KOPT-K1 (cell line): Measurements from ENCODE around the gene GRM1.
"Not testable (repeated sequence)": the region's sequence is repeated elsewhere in the genome, so short reads cannot be mapped to it uniquely, and the experiment has no call there.

ENCODE experiments used
- H3K27ac ChIP-seq: fragments of 200-600 bp; sonication (generic); 2 replicates; pipeline ENCODE4 v1.5.1; 2016; ENCODE audit warnings: antibody characterized with exemption, mild to moderate bottlenecking, low read depth, low read length; ENCODE audit not compliant: poor library complexity, severe bottlenecking
- H3K36me3 ChIP-seq: fragments of 200-600 bp; sonication (generic); 2 replicates; pipeline ENCODE4 v1.5.1; 2017; ENCODE audit warnings: antibody characterized with exemption, mild to moderate bottlenecking, low read length, moderate library complexity; ENCODE audit not compliant: insufficient read depth
- H3K9me3 ChIP-seq: fragments of 200-600 bp; sonication (generic); 2 replicates; pipeline ENCODE4 v1.5.1; 2017; ENCODE audit warnings: antibody characterized with exemption, low read length, mild to moderate bottlenecking; ENCODE audit not compliant: insufficient read depth, poor library complexity, severe bottlenecking

Gene GRM1

DNA sequence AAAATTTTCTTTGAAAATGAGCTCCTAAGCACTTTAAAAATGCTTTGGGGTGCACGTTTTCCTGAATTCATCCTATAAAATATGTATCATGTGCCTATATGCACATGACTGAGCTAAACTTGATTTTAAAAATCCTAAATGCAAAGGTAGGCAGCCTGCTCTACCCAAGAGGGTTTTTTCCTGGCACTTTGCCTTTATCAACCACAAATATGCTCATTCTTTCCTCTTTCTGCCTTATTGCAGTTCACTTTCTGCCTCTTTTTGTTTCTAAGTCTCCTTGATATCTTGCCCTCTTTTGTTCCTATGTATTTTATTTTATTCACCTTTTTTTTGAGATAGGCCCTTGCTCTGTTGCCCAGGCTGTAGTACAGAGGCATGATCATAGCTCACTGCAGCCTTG, 229.3 kb downstream of the GRM1 start:
- Histone ChIP-seq H3K9me3 (no peaks in the 10 kb centered on the region), H3K27ac (no peak overlapping the region), H3K36me3 (no peaks in the 10 kb centered on the region)

DNA sequence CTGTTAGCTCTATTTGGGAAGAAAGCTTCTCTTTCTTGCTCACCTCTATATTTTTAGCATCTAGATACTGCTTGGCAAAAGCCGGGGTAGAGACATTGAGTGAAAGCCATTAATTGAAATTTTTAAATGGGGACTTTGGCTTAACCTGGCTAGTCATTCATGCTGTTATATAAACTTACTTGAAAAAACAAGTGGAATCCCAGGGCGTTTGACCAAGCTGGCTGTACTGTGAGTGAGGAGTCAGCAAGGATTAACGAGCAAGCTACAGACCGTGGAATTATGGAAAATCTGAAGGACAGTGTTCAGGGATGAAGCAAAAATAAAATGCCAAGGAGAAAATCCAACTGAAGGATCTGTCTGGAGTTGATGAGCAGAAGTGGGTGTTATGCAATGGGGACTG, 232.0 kb downstream of the GRM1 start:
- Histone ChIP-seq H3K36me3 (no peaks in the 10 kb centered on the region), H3K9me3 (no peaks in the 10 kb centered on the region), H3K27ac (no peak overlapping the region)

DNA sequence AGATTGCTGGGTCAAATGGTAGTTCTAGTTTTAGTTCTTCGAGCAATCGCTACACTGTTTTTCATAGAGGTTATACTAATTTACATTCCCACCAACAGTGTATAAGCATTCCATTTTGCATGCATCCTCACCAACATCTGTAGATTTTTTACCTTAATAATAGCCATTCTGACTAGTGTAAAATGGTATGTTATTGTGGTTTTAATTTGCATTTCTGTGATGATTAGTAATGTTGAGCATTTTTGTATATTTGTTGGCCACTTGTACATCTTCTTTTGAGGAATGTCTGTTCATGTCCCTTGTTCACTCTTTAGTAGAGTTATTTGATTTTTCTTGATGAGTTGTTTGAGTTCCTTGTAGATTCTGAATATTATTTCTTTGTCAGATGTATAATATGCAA, 236.2 kb downstream of the GRM1 start:
- Histone ChIP-seq H3K27ac (no peak overlapping the region), H3K9me3 (no peaks in the 10 kb centered on the region), H3K36me3 (no peaks in the 10 kb centered on the region)

DNA sequence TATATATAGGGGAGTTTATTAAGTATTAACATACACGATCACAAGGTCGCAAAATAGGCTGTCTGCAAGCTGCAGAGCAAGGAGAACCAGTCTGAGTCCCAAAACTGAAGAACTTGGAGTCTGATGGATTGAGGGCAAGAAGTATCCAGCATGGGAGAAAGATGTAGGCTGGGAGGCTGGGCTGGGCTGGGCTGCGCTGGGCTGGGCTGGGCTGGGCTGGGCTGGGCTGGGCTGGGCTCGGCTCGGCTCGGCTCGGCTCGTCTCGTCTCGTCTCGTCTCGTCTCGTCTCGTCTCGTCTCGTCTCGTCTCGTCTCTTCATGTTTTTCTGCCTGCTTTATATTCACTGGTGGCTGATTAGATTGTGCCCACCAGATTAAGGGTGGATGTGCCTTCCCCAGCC, 238.6 kb downstream of the GRM1 start:
- H3K9me3 ChIP-seq = no peaks in the 10 kb centered on the region
- no peaks in the 10 kb centered on the region for H3K36me3 ChIP-seq
- H3K27ac ChIP-seq = no peak overlapping the region

DNA sequence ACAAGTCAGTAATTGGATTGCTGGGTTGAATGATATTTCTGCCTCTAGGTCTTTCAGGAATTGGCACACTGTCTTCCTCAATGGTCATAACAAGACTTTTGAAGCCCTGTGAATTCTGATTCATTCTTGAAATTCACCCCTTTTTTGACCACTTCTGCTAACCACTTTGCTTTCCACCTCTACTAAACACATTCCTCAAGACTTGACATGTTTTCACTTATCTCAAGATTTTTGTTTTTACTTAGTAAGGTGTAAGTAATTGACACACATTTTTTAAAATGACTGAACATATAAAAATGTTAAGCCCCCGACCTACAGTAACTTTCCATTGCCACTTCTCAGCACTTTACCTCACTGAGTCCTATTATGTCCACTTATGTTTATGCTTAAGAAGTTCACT, 239.1 kb downstream of the GRM1 start:
- H3K9me3 ChIP-seq = no peaks in the 10 kb centered on the region
- H3K36me3 ChIP-seq = no peaks in the 10 kb centered on the region
- no peak overlapping the region for H3K27ac ChIP-seq

DNA sequence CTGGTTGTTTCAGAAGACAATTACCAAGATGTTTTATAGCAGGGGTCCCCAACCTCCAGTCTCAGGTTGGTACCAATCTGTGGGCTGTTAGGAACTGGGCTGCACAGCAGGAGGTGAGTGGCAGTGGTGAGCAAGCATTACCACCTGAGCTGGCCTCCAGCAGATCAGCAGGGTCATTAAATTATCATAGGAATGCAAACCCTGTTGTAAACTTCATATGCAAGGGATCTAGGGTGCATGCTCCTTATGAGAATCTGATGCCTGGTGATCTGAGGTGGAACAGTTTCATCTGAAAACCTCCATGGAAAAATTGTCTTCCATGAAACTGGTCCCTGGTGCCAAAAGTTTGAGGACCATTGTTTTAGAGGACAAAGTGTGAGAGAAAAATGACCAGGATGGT, 240.6 kb downstream of the GRM1 start:
- Histone ChIP-seq H3K9me3 (no peaks in the 10 kb centered on the region), H3K27ac (no peak overlapping the region), H3K36me3 (no peaks in the 10 kb centered on the region)

DNA sequence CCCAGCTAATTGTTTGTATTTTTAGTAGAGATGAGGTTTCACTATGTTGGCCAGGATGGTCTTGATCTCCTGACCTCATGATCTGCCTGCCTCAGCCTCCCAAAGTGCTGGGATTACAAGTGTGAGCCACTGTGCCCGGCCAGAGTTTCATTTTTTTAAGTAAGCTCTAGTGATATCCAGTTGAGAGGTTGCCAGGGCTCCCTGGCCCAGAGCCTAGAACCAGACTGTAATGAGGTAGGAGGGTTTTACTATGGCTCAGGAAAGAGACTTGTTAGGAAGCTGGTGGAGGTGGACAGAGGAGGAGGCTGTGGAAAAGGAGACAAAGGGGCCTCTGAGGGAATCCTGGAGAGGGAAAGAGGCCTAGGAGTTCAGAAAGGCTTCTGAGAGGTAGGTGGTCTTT, 242.3 kb downstream of the GRM1 start:
- not testable (repeated sequence) for H3K27ac ChIP-seq, H3K9me3 ChIP-seq, H3K36me3 ChIP-seq

DNA sequence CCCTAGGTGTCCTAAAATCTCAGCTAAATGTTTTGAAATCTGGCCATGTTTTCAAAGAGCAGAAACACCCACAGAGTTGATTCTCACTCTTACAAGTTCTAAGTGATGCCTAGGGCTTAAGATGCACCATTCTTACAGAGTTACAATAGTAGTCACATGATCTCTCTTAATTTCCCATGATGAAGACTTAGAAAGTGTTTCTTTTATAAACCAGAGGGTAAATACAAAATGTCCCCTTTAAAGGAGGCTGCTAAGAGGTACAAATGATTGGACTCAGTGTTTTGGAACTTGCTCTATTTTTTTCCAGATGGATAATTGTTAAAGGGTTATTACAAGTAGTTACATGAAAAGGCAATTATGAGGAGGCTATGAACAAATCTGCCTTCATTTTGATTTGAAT, 244.6 kb downstream of the GRM1 start:
- H3K27ac ChIP-seq = no peak overlapping the region
- no peaks in the 10 kb centered on the region for H3K9me3 ChIP-seq
- H3K36me3 ChIP-seq = no peaks in the 10 kb centered on the region

DNA sequence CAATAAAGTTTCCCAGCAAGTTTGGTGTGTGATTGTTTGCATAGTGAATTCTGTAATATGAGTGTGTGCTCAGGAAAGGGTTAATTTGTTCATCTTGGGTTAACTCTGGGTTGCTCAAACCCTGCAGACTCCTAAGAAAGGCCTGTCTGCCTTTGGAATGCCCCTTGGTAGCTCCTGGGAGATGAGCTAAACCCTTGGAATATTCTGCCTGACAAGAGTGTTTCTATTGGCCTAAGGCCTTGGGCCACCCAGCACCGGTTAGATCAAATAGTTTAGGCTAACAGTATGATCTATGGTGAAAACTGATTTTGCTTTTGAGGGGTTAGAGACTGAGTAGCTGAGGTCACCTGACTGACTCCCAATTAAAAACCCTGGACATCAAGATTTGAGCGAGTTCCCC, 248.3 kb downstream of the GRM1 start:
- H3K9me3 ChIP-seq = no peaks in the 10 kb centered on the region

DNA sequence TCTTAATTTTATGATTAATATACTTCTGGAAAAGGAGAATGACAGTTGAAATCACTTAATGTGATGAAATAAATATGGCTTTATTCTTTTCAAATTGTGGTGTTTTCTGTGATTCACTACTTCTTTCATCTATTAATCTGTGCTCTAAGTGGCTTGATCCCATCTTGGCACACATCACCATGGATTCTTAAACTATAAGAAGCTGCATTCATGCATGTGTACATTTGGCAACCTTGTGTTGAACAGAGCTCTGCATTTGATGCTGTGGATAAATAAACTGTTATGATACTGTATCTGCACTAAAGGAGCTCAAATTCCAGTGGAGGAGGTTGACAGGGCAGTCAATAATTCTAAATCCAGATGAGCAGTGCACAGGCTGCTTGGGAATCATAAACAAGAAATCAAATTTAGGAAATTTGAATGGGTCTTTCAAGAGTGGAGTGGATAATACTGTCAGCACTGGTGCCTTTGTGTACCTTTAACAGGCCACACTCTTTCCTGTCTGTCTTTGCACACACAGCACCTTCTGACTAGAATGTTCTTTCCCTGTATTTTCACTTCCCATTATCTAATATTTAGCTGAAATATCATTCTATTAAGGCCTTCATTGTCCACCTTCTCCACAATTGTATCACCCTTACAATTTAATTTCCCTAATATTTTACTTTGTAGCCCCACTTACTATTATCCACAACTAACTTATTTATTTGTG, 252.9 kb downstream of the GRM1 start:
- no peaks in the 10 kb centered on the region for H3K36me3 ChIP-seq

More for the DNA sequence above, 248.3 kb downstream of the GRM1 start:
- Histone ChIP-seq H3K36me3 (no peaks in the 10 kb centered on the region), H3K27ac (no peak overlapping the region)

DNA sequence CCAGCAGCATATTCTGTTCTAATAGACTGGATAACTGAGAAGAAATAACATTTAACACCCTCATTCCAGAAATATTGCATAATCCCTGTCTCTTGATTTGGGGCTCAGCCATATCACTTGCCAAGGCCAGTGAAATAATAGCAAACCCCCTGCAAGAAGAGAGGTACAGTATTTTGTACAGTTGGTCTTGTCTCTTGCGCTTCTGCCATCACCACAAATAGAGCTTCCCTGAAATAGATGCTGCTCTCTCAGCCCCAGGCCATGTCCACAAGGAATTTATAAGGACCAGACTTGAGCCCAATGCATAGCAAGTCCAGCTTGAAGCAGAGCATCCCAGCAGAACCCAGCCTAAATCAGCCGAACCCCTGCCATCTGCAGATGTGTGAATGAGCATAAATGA, 254.0 kb downstream of the GRM1 start:
- Histone ChIP-seq H3K27ac (no peak overlapping the region), H3K9me3 (no peaks in the 10 kb centered on the region), H3K36me3 (no peaks in the 10 kb centered on the region)

More for the DNA sequence above, 252.9 kb downstream of the GRM1 start:
- H3K9me3 ChIP-seq = no peaks in the 10 kb centered on the region
- H3K27ac ChIP-seq = no peak overlapping the region

DNA sequence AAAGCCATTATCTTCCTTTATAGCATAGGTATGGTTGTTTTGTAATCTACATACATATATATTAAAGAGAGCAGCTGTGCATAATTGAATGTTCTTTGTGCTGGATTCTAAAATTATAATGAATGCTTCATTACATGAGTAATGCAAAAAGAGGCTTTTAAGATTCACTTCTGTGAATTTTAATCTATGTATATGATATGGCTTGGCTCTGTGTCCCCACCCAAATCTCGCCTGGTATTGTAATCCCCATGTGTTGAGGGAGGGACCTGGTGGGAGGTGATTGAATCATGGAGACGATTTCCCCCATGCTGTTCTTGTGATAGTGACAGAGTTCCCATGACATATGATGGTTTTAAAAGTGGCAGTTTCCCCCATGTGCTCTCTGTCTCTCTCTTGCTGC, 255.4 kb downstream of the GRM1 start:
- Histone ChIP-seq H3K36me3 (no peaks in the 10 kb centered on the region), H3K27ac (no peak overlapping the region), H3K9me3 (no peaks in the 10 kb centered on the region)

DNA sequence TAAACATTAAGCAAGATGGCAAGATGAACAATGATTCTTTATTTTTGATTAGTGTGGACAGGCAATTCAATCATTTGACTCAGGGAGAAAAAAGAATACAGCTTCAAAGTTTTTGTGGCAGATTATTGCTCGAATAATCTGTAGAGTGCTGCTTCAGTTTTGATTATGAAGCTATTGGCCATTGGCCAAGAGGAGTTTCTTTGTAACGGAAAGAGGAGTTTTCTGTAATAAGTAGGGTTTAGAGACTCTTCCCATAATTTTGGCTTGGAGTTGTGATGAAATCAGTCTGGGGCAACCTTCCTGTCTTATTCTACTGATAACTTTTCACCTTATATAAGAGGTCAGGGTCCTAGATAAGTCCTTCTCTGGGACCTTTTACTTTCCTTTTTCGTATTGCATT, 258.1 kb downstream of the GRM1 start:
- H3K27ac ChIP-seq = no peak overlapping the region
- H3K36me3 ChIP-seq = no peaks in the 10 kb centered on the region
- no peaks in the 10 kb centered on the region for H3K9me3 ChIP-seq

DNA sequence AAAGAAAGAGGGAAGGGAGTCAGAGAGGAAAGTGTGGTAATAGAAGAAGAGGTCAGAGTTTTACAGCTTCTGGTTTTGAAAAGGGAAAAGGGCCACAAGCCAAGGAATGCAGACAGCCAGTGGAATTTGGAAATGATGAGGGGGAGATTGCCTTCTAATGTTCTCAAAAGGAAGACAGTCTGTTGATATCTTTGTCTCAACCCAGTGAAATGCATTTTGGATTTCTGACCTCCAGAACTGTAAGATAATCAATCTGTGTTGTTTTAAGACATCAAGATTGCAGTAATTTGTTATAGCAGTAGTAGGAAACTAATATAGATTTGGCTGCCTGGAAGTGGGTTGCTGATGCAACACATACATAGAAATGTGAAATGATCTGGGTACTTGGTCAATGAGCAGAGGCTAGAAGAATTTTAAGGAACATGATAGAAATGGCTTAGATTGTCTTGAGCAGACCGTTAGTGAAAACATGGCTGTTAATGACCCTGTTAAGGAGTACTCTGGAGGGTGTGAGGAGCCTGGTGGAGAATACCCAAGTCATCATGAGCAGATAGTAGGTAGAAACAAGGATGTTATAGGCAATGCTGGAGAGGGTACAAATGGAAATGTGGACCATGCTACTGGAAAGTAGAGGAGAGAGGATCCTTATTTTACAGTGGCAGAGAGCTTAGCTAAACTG, 259.0 kb downstream of the GRM1 start:
- H3K27ac ChIP-seq = no peak overlapping the region
- no peaks in the 10 kb centered on the region for H3K9me3 ChIP-seq
- no peaks in the 10 kb centered on the region for H3K36me3 ChIP-seq

DNA sequence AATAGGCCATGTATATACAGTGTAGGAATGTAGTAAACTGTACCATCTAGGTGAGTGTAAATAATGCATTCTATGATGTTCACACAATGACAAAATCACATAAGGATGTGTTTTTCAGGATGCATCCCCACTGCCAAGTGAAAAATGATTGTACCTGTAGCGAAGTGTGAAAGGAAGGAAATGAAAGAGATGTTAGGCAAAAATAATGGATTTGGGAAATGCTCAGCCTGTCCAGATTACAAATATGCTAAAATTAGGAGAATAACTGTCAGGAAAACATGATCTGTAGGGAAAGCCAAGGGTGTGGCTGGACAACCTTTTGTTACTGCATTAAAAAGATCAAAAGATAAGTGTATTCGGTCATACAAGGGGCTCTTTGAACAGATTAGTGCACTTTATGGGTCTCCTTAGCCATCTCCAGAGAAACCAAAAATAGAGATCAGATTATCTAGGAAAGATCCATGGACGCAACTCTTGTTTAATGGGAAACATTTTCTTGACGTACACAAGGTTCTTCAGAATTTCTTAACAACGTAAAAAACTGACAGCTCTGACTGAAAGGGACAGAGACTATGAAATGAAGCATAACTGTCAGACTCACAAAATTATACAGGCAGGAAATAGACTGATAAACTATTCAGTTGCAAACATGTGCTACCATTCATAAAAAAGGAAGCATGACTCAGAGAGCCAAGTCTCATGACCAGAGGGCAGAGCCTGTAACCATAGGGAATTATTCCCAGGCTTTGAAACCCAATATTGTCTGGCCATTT, 261.1 kb downstream of the GRM1 start:
- Histone ChIP-seq H3K9me3 (no peaks in the 10 kb centered on the region), H3K36me3 (no peaks in the 10 kb centered on the region), H3K27ac (no peak overlapping the region)

DNA sequence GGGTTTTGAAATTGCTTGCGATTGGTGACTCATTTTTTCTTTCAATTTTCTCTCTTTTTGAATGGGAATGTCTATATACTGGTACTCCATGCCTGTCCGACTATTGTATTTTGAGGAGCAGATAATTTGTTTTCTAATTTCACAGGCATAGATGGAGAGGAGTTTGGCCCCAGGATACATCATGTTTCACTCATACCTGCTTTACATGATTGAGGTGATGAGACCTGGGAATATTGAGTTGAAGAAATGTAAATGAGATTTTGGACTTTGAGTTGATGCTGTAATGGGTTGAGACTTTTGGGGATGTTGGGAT, 261.7 kb downstream of the GRM1 start:
- Histone ChIP-seq H3K9me3 (no peaks in the 10 kb centered on the region), H3K27ac (no peak overlapping the region), H3K36me3 (no peaks in the 10 kb centered on the region)
